PC-9 (cell line): ENCODE measurements around the gene NGDN. TPM values are rescaled to one million over a fixed set of nuclear protein-coding genes. Genes with fewer than 3 reads are reported as not detected.

Experiments used
- BruUV-seq: library from RNA; stranded (reverse); fragments of 400-500 nt; replicated peaks from 2 replicates; lab custom pipeline; 2021; lab: Mats Ljungman, UMichigan
- CTCF ChIA-PET: fragments of 300-600 bp; sonication (Branson Sonifier 250); formaldehyde crosslinking; loops from one replicate; lab custom pipeline; 2022; ENCODE audit warnings: antibody characterized with exemption; lab: Charles Lee
- POLR2A ChIA-PET: fragments of 300-600 bp; sonication (Branson Sonifier 250); formaldehyde crosslinking; loops from one replicate; lab custom pipeline; 2022; ENCODE audit warnings: antibody characterized with exemption; ENCODE audit not compliant: unreplicated experiment; lab: Charles Lee
- DNase-seq, 2 experiments: peaks; one replicate each; pipeline versions ENCODE4 v3.0.0 to v3.0.0-alpha.2; 2015 to 2022; ENCODE audit warnings: mixed read lengths in 1 of 2
- H2AFZ ChIP-seq: fragments of 200-600 bp; sonication (generic); 2 replicates; pipeline ENCODE4 v1.8.1; 2017; ENCODE audit warnings: antibody characterized with exemption
- H3F3A ChIP-seq: fragments of 200-600 bp; sonication (generic); 2 replicates; pipeline ENCODE4 v1.8.1; 2017; ENCODE audit warnings: antibody characterized with exemption, mild to moderate bottlenecking, low read depth; ENCODE audit not compliant: insufficient read depth
- H3K27ac ChIP-seq: fragments of 200-600 bp; sonication (generic); 2 replicates; pipeline ENCODE4 v1.6.1; 2016; ENCODE audit warnings: mixed run types
- H3K27me3 ChIP-seq: fragments of 200-600 bp; sonication (generic); 2 replicates; pipeline ENCODE4 v1.6.1; 2016; ENCODE audit warnings: low read depth, mixed run types; ENCODE audit not compliant: insufficient read depth
- H3K36me3 ChIP-seq: fragments of 200-600 bp; sonication (generic); 2 replicates; pipeline ENCODE4 v1.6.1; 2016; ENCODE audit warnings: low read depth, mixed run types
- H3K4me1 ChIP-seq: fragments of 200-600 bp; sonication (generic); replicated peaks from 2 replicates; pipeline ENCODE4 v1.6.1; 2016; ENCODE audit warnings: mixed run types; ENCODE audit not compliant: insufficient read depth
- H3K4me2 ChIP-seq: fragments of 200-600 bp; sonication (generic); 2 replicates; pipeline ENCODE4 v1.6.1; 2017; ENCODE audit warnings: mixed run types
- H3K4me3 ChIP-seq: fragments of 200-600 bp; sonication (generic); 2 replicates; pipeline ENCODE4 v1.6.1; 2016; ENCODE audit warnings: mixed run types
- H3K79me2 ChIP-seq: fragments of 200-600 bp; sonication (generic); 2 replicates; pipeline ENCODE4 v1.6.1; 2017; ENCODE audit warnings: low read depth, mixed run types
- H3K9me2 ChIP-seq: fragments of 200-600 bp; sonication (generic); 2 replicates; pipeline ENCODE4 v1.8.1; 2017; ENCODE audit warnings: mild to moderate bottlenecking; ENCODE audit not compliant: insufficient read depth
- H3K9me3 ChIP-seq: fragments of 200-600 bp; sonication (generic); 2 replicates; pipeline ENCODE4 v1.8.1; 2016; ENCODE audit warnings: low read depth; ENCODE audit not compliant: insufficient read depth
- H4K20me1 ChIP-seq: fragments of 200-600 bp; sonication (generic); 2 replicates; pipeline ENCODE4 v1.8.1; 2017; ENCODE audit not compliant: insufficient read depth
- CTCF ChIP-seq: fragments of 200-600 bp; sonication (generic); conservative IDR thresholded peaks from 2 replicates; pipeline ENCODE4 v1.6.1; 2017; ENCODE audit warnings: mixed run types, antibody characterized with exemption, mild to moderate bottlenecking, moderate library complexity
- EZH2 ChIP-seq: fragments of 200-600 bp; sonication (generic); IDR thresholded peaks from 2 replicates; pipeline ENCODE4 v1.8.0; 2017; ENCODE audit warnings: antibody characterized with exemption, low read depth
- intact Hi-C: fragments of 100-400 bp; cut with micrococcal nuclease; formaldehyde crosslinking; loops from one replicate; pipeline ENCODE4 v1.10.0; 2022; ENCODE audit not compliant: unreplicated experiment
- total RNA-seq: library from RNA; stranded (reverse); gene quantifications from 2 replicates; pipeline ENCODE4 v1.2.3, GENCODE V29; 2021

Gene NGDN
- total RNA-seq, 1 experiment from 2014 or later, result 23.1 TPM

GRCh38 chr14:23482823-23483148, 13.3 kb downstream of the NGDN start:
- Histone ChIP-seq H3K9me2 (no peaks in the 10 kb centered on the region), H3K4me1 (no peaks in the 10 kb centered on the region), H3K4me3 (no peak overlapping the region), H3F3A (peaks cover 3% of the 10 kb centered on the region; the same call in 1 of the 2 replicates), H3K4me2 (no peak overlapping the region), H3K27ac (no peak overlapping the region), H2AFZ (no peak overlapping the region), H3K36me3 (no peaks in the 10 kb centered on the region), H3K9me3 (no peaks in the 10 kb centered on the region), H4K20me1 (no peaks in the 10 kb centered on the region), H3K79me2 (no peaks in the 10 kb centered on the region), H3K27me3 (no peaks in the 10 kb centered on the region)
- DNase-seq, result no peak
- ChIA-PET CTCF (no interaction called here), POLR2A (no interaction called here)
- intact Hi-C loops, result no loop called here
- no peak for TF ChIP-seq EZH2
- no peak for TF ChIP-seq CTCF
- no TSS peak for BruUV-seq

GRCh38 chr14:23483236-23483854, 13.8 kb downstream of the NGDN start:
- Histone ChIP-seq H3K79me2 (no peaks in the 10 kb centered on the region), H3K4me3 (no peak overlapping the region), H3K27ac (no peak overlapping the region), H3K4me2 (no peak overlapping the region), H4K20me1 (no peaks in the 10 kb centered on the region), H3K9me3 (no peaks in the 10 kb centered on the region), H3K4me1 (no peaks in the 10 kb centered on the region), H2AFZ (no peak overlapping the region), H3K36me3 (no peaks in the 10 kb centered on the region), H3K27me3 (no peaks in the 10 kb centered on the region), H3F3A (no peaks in the 10 kb centered on the region), H3K9me2 (no peaks in the 10 kb centered on the region)
- peak; percentile 32; the same call in 1 of the 2 replicates for TF ChIP-seq CTCF
- no peak for TF ChIP-seq EZH2
- ChIA-PET POLR2A (no interaction called here), CTCF (no interaction called here)
- intact Hi-C loops, result no loop called here
- no TSS peak for BruUV-seq
- DNase-seq, result no peak

- Histone ChIP-seq H3K9me2 (no peaks in the 10 kb centered on the region), H3F3A (no peaks in the 10 kb centered on the region), H4K20me1 (no peaks in the 10 kb centered on the region), H3K27ac (no peak overlapping the region), H3K4me2 (no peak overlapping the region), H3K36me3 (no peaks in the 10 kb centered on the region), H3K9me3 (no peaks in the 10 kb centered on the region), H3K79me2 (no peaks in the 10 kb centered on the region), H2AFZ (no peak overlapping the region), H3K27me3 (no peaks in the 10 kb centered on the region), H3K4me1 (no peaks in the 10 kb centered on the region), H3K4me3 (no peak overlapping the region)
- TF ChIP-seq CTCF (no peak), EZH2 (no peak)
- no TSS peak for BruUV-seq
- ChIA-PET CTCF (no interaction called here), POLR2A (no interaction called here)
- DNase-seq, result no peak
- intact Hi-C loops, result no loop called here
Measured at GRCh38 chr14:23485326-23485725, 15.8 kb downstream of the NGDN start.
